K562 (cell line): ENCODE data around the gene ATP2A2. TPM values are rescaled to one million over a fixed set of nuclear protein-coding genes. Genes with fewer than 3 reads are reported as not detected.

Experiments used
- ATAC-seq: fragments of 200-7000 bp; cut with Tn5 transposase; 3 replicates; pipeline ENCODE4 v1.9.1; 2020; ENCODE audit warnings: moderate library complexity
- BruUV-seq: library from RNA; stranded (reverse); fragments of 400-500 nt; replicated peaks from 2 replicates; lab custom pipeline; 2021; lab: Mats Ljungman, UMichigan
- CTCF ChIA-PET: fragments of 300-600 bp; formaldehyde crosslinking; extraction: SDS; loops from one replicate; lab custom pipeline; 2021; ENCODE audit warnings: low intra/inter-chr PET ratio; lab: Yijun Ruan, JAX
- POLR2A ChIA-PET: fragments of 300-600, 350-650 bp; sonication (Branson Sonifier 250); formaldehyde crosslinking; extraction: SDS; loops from one replicate; lab custom pipeline; 2021; ENCODE audit warnings: antibody characterized with exemption, inconsistent platforms; lab: Yijun Ruan, JAX
- DNase-seq, 4 experiments: peaks; one replicate each; pipeline versions ENCODE4 v3.0.0 to v3.0.0-alpha.2; 2011 to 2018; ENCODE audit warnings: low spot score in 3 of 4, mixed read lengths in 3 of 4; ENCODE audit errors: extremely low read depth in 1 of 4
- FAIRE-seq: peaks from 2 replicates; lab custom pipeline; 2011; peaks lifted over from hg19 to GRCh38; lab: Jason Lieb, UNC
- H2AFZ ChIP-seq: 2 replicates; pipeline ENCODE4 v1.6.0; 2011; ENCODE audit warnings: low read depth, low read length, control low read depth, inconsistent platforms
- H3K27ac ChIP-seq: fragments of 200-600 bp; 3 replicates; pipeline ENCODE4 v1.8.0; 2011; ENCODE audit warnings: low read depth, mild to moderate bottlenecking, control low read depth, inconsistent platforms, low read length, moderate library complexity, mixed read lengths; ENCODE audit errors: extremely low read depth
- H3K27me3 ChIP-seq, 2 experiments: fragments of 300-600 bp in 1 of 2; 2 replicates in 1 of 2; 3 replicates in 1 of 2; pipeline versions ENCODE4 v1.6.0 to v1.8.0; 2011; ENCODE audit warnings: inconsistent platforms in 2 of 2, low read length in 2 of 2, mild to moderate bottlenecking in 1 of 2, mixed read lengths in 1 of 2, moderate library complexity in 1 of 2; ENCODE audit not compliant: control insufficient read depth in 2 of 2, insufficient read depth in 2 of 2
- H3K36me3 ChIP-seq: fragments of 300-600 bp; 3 replicates; pipeline ENCODE4 v1.8.0; 2011; ENCODE audit warnings: mild to moderate bottlenecking, low read length, inconsistent platforms; ENCODE audit not compliant: control insufficient read depth, insufficient read depth
- H3K4me1 ChIP-seq, 2 experiments: fragments of 200-600 bp in 1 of 2; replicated peaks in 1 of 2; 2 replicates in 1 of 2; 3 replicates in 1 of 2; pipeline versions ENCODE4 v1.5.1 to v1.8.0; 2011; ENCODE audit warnings: inconsistent platforms in 2 of 2, low read length in 2 of 2, mild to moderate bottlenecking in 1 of 2, mixed read lengths in 1 of 2, moderate library complexity in 1 of 2; ENCODE audit not compliant: control insufficient read depth in 2 of 2, insufficient read depth in 2 of 2
- H3K4me2 ChIP-seq: 2 replicates; pipeline ENCODE4 v1.6.1; 2011; ENCODE audit warnings: low read length, control low read depth, inconsistent platforms, mixed read lengths; ENCODE audit not compliant: insufficient read depth
- H3K4me3 ChIP-seq: fragments of 200-600 bp; sonication (generic), shearing (Covaris generic); 2 replicates; pipeline ENCODE4 v1.5.1; 2016; ENCODE audit warnings: control low read depth, inconsistent platforms
- H3K79me2 ChIP-seq: fragments of 200-600 bp; 3 replicates; pipeline ENCODE4 v1.8.0; 2011; ENCODE audit warnings: low read length, inconsistent platforms; ENCODE audit not compliant: control insufficient read depth, insufficient read depth
- H3K9ac ChIP-seq, 2 experiments: 2 replicates each; pipeline versions ENCODE4 v1.6.0 to v1.6.1; 2011; ENCODE audit warnings: low read depth in 2 of 2, low read length in 2 of 2, control low read depth in 1 of 2, inconsistent platforms in 1 of 2, mild to moderate bottlenecking in 1 of 2, mixed read lengths in 1 of 2; ENCODE audit not compliant: insufficient read depth in 1 of 2
- H3K9me1 ChIP-seq: one replicate; pipeline ENCODE4 v1.6.0; 2011; ENCODE audit warnings: inconsistent platforms, mild to moderate bottlenecking, low read length, moderate library complexity; ENCODE audit not compliant: control insufficient read depth, insufficient read depth
- H3K9me3 ChIP-seq: replicated peaks from 2 replicates; pipeline ENCODE4 v1.5.1; 2011; ENCODE audit warnings: low read depth, low read length, inconsistent platforms; ENCODE audit not compliant: control insufficient read depth, insufficient read depth
- H4K20me1 ChIP-seq: replicated peaks from 2 replicates; pipeline ENCODE4 v1.6.1; 2011; ENCODE audit warnings: low read length, inconsistent platforms, mixed read lengths; ENCODE audit not compliant: control insufficient read depth, insufficient read depth
- ATF7 ChIP-seq: fragments of 450-650 bp; IDR thresholded peaks from 2 replicates; pipeline ENCODE4 v1.7.1; 2014; ENCODE audit warnings: mild to moderate bottlenecking, moderate library complexity
- CBFB ChIP-seq: sonication (generic); formaldehyde crosslinking; IDR thresholded peaks from 2 replicates; pipeline ENCODE4 v1.4.0; 2020; ENCODE audit warnings: mild to moderate bottlenecking, missing genetic modification reagents
- GATA2 ChIP-seq: sonication (generic); formaldehyde crosslinking; IDR thresholded peaks from 2 replicates; pipeline ENCODE4 v1.4.0; 2020; ENCODE audit warnings: mild to moderate bottlenecking, missing genetic modification reagents
- JUND ChIP-seq, 2 experiments: IDR thresholded peaks; 2 replicates in 1 of 2; 3 replicates in 1 of 2; pipeline ENCODE4 v1.6.1; 2011; ENCODE audit warnings: borderline replicate concordance in 2 of 2, low read depth in 2 of 2, low read length in 2 of 2, improper control_type of control experiment in 1 of 2, missing biosample characterization in 1 of 2, missing genetic modification characterization in 1 of 2, missing genetic modification reagents in 1 of 2
- KAT7 ChIP-seq: sonication (generic); formaldehyde crosslinking; IDR thresholded peaks from 2 replicates; pipeline ENCODE4 v1.8.0; 2022; ENCODE audit warnings: missing genetic modification reagents, mild to moderate bottlenecking, borderline replicate concordance
- KDM1A ChIP-seq, 2 experiments: fragments of 450-650 bp; IDR thresholded peaks; 2 replicates each; pipeline ENCODE4 v1.6.1; 2016; ENCODE audit warnings: mild to moderate bottlenecking in 2 of 2
- NCOR1 ChIP-seq: fragments of 450-650 bp; IDR thresholded peaks from 2 replicates; pipeline ENCODE4 v1.6.1; 2016; ENCODE audit warnings: mild to moderate bottlenecking, moderate library complexity
- NFE2 ChIP-seq: IDR thresholded peaks from 2 replicates; pipeline ENCODE4 v1.6.1; 2014; ENCODE audit warnings: antibody characterized with exemption, low read depth
- PHF21A ChIP-seq: fragments of 450-650 bp; IDR thresholded peaks from 2 replicates; pipeline ENCODE4 v1.6.1; 2017; ENCODE audit warnings: low read depth, borderline replicate concordance
- POU5F1 ChIP-seq: fragments of 150-350 bp; IDR thresholded peaks from 2 replicates; pipeline ENCODE4 v1.6.1; 2014; ENCODE audit warnings: borderline replicate concordance, low read length, low read depth, mild to moderate bottlenecking; ENCODE audit not compliant: partially characterized antibody
- SMARCE1 ChIP-seq: fragments of 450-650 bp; IDR thresholded peaks from 2 replicates; pipeline ENCODE4 v1.7.1; 2016; ENCODE audit warnings: mild to moderate bottlenecking
- TAF7 ChIP-seq: fragments of 450-650 bp; IDR thresholded peaks from 2 replicates; pipeline ENCODE4 v1.6.1; 2016; ENCODE audit warnings: missing genetic modification characterization, missing compliant biosample characterization
- ZEB2 ChIP-seq: fragments of 450-650 bp; IDR thresholded peaks from 2 replicates; pipeline ENCODE4 v1.6.1; 2016
- ZNF311 ChIP-seq: fragments of 250-450 bp; sonication (Bioruptor Pico); IDR thresholded peaks from 2 replicates; pipeline ENCODE4 v1.4.0; 2020; ENCODE audit warnings: mild to moderate bottlenecking, moderate library complexity
- ZNF318 ChIP-seq, 2 experiments: fragments of 450-650 bp; IDR thresholded peaks; 2 replicates each; pipeline ENCODE4 v1.6.1; 2016; ENCODE audit warnings: mild to moderate bottlenecking in 2 of 2, borderline replicate concordance in 1 of 2, low read depth in 1 of 2, moderate library complexity in 1 of 2
- WGBS: fragments of 100-300 bp; shearing (Covaris generic); methylation state at CpG from one replicate; pipeline ENCODE4 v1.1.6; 2016; ENCODE audit warnings: low coverage, mixed read lengths; ENCODE audit not compliant: insufficient coverage; ENCODE audit errors: missing lambda C conversion rate; 5-methylcytosine and 5-hydroxymethylcytosine counted together
- in situ Hi-C: fragments of 300-500 bp; cut with MboI; formaldehyde crosslinking; loops from 4 replicates; pipeline ENCODE4 v1.15.0; 2018; ENCODE audit warnings: inconsistent platforms, mixed read lengths
- intact Hi-C: fragments of 100-400 bp; cut with micrococcal nuclease; formaldehyde crosslinking; loops from 2 replicates; pipeline ENCODE4 v1.14.2; 2022
- polyA plus RNA-seq, 8 experiments: library from polyadenylated mRNA; depleted of rRNA in 4 of 8; stranded (reverse) in 5 of 8; unstranded in 3 of 8; fragments of >200 nt; fragmentation: Nextera tagmentation in 2 of 8; fragmentation: Illumina TruSeq in 1 of 8; extraction: Ambion mirVana in 2 of 8; extraction: Trizol in 1 of 8; gene quantifications; 2 replicates each; pipeline versions ENCODE4 v1.2.1 to v1.2.3, GENCODE V29; 2011 to 2014; ENCODE audit warnings: inconsistent platforms in 1 of 8, missing spikeins in 1 of 8
- total RNA-seq, 7 experiments: library from RNA; depleted of rRNA in 6 of 7; stranded (reverse); fragments of >200 nt in 6 of 7; fragmentation: Illumina TruSeq in 2 of 7; extraction: Trizol in 2 of 7; gene quantifications; 2 replicates each; pipeline versions ENCODE4 v1.2.1 to v1.2.3, GENCODE V29; 2011 to 2021; ENCODE audit warnings: low replicate concordance in 1 of 7

Gene ATP2A2
- total and polyA plus RNA-seq, 9 of the 15 experiments (the other 6 are each of a cell fraction or from before 2014, with no cell fraction given) = 5.2 to 205 (median 51.6) TPM

- in situ Hi-C loops (no loop called here), intact Hi-C loops (no loop called here)
- peaks cover 34 to 50% of the 10 kb centered on the region in 2 experiments for H3K4me1 ChIP-seq
- POLR2A ChIA-PET = interaction anchor here (0.6 to 5.7 kb wide), 7 partner anchors 10 to 105 kb away, joined by 4 to 48 read pairs (median 4); partner anchors contain the start of gene ATP2A2
- no peaks in the 10 kb centered on the region for H3K27me3 ChIP-seq
- DNase-seq (peak; percentile 70 to 84 (median 73)), FAIRE-seq (peak; percentile 88), ATAC-seq (peak; percentile 65)
- peak overlapping the region; percentile 73 for H3K4me2 ChIP-seq
- WGBS = 1% methylated on average over 8 of the region's 8 CpGs
- H3K4me3 ChIP-seq = peak overlapping the region; percentile 2; the same call in 1 of the 2 replicates
- no peaks in the 10 kb centered on the region for H4K20me1 ChIP-seq
- no peaks in the 10 kb centered on the region for H3K79me2 ChIP-seq
- H3K9ac ChIP-seq = peak overlapping the region; percentile 24 to 75; a peak in 2 of 4 replicates
- H3K27ac ChIP-seq = peak overlapping the region; percentile 51; the same call in 2 of the 3 replicates
- BruUV-seq = no TSS peak
- H3K9me3 ChIP-seq = no peaks in the 10 kb centered on the region
- CTCF ChIA-PET = no interaction called here
- H3K36me3 ChIP-seq = no peaks in the 10 kb centered on the region
- H3K9me1 ChIP-seq = no peaks in the 10 kb centered on the region
- H2AFZ ChIP-seq = peak overlapping the region; percentile 58
- TF ChIP-seq NCOR1 = 0 out of 2 replicates have a peak, but pooled peaks have one; percentile 7
- no peak for TF ChIP-seq GATA2 (CRISPR knock-in tag)
- 0 out of 2 replicates have a peak, but pooled peaks have one; percentile 35 for TF ChIP-seq ATF7
- no peak for TF ChIP-seq TAF7 (tag)
- no peak for TF ChIP-seq KAT7 (CRISPR knock-in tag)
- TF ChIP-seq POU5F1 = no peak
- 0 out of 2 replicates have a peak, but pooled peaks have one; percentile 24 for TF ChIP-seq NFE2
- peak; percentile 76; the same call in 1 of the 2 replicates for TF ChIP-seq SMARCE1
- TF ChIP-seq ZEB2 = peak; percentile 77
- TF ChIP-seq ZNF318 (IDR thresholded peaks at IDR 0.05; ENCODE audit: borderline replicate concordance in 1 of 2, low read depth in 1 of 2) = 0 out of 4 replicates have a peak, but pooled peaks of 1 of the 2 experiments have one; percentile 44
- TF ChIP-seq ZNF311 (CRISPR knock-in tag) = no peak
- peak; percentile 80; the same call in 1 of the 2 replicates for TF ChIP-seq PHF21A
- TF ChIP-seq KDM1A (IDR thresholded peaks at IDR 0.05) = peak; percentile 15 to 91; a peak in 2 of 4 replicates
- no peak for TF ChIP-seq CBFB (CRISPR knock-in tag)
- peak; percentile 96 for TF ChIP-seq JUND (IDR thresholded peaks at IDR 0.05; ENCODE audit: borderline replicate concordance, low read depth, low read length)
- TF ChIP-seq JUND (tag; IDR thresholded peaks at IDR 0.05; ENCODE audit: borderline replicate concordance, low read depth, low read length) = peak; percentile 96; the same call in 2 of the 3 replicates
Observed at GRCh38 chr12:110269622-110270124, 11.4 kb upstream of the ATP2A2 start.
